Sigmoid colon (tissue), 3 donors: ENCODE results near the gene LASP1.

ENCODE experiments used
- CTCF ChIP-seq, 4 experiments: fragments of 450-650 bp in 3 of 4; fragments of 200-600 bp in 1 of 4; IDR thresholded peaks; one replicate each; pipeline ENCODE4 v1.5.1; 2016 to 2019; ENCODE audit warnings: antibody characterized with exemption in 4 of 4, mild to moderate bottlenecking in 3 of 4, moderate library complexity in 2 of 4
- POLR2A ChIP-seq, 2 donors: fragments of 450-650 bp; IDR thresholded peaks; one replicate each; pipeline ENCODE4 v1.6.1; 2016; ENCODE audit warnings: antibody characterized with exemption in 2 of 2, mild to moderate bottlenecking in 2 of 2, moderate library complexity in 2 of 2

GRCh38 chr17:38910325-38910724 lies 40.5 kb downstream of the LASP1 start:
- TF ChIP-seq POLR2A (IDR thresholded peaks at IDR 0.05), result no peak
- no peak for TF ChIP-seq CTCF (IDR thresholded peaks at IDR 0.05)
